Effector CD8-positive, alpha-beta T cell (primary cell): ENCODE measurements around the gene TRPM2.

ENCODE experiments used
- DNase-seq: peaks from one replicate; lab custom pipeline; 2025; lab: John Stamatoyannopoulos, UW

The TRPM2 gene

GRCh38 chr21:44444286-44444931 lies 91.0 kb downstream of the TRPM2 start:
- DNase-seq, result no peak

GRCh38 chr21:44445145-44445812 lies 91.9 kb downstream of the TRPM2 start:
- DNase-seq, result no peak

- no peak for DNase-seq
Measured at GRCh38 chr21:44448651-44449131, 95.3 kb downstream of the TRPM2 start.

- DNase-seq, result no peak
Measured at GRCh38 chr21:44449473-44450363, 96.3 kb downstream of the TRPM2 start.

GRCh38 chr21:44450402-44450801 lies 97.0 kb downstream of the TRPM2 start:
- no peak for DNase-seq

- DNase-seq, result no peak
Measured at GRCh38 chr21:44450999-44451398, 97.6 kb downstream of the TRPM2 start.

GRCh38 chr21:44453120-44453519 lies 99.7 kb downstream of the TRPM2 start:
- DNase-seq, result no peak

GRCh38 chr21:44454058-44454457 lies 100.6 kb downstream of the TRPM2 start:
- DNase-seq, result no peak

- DNase-seq, result peak; percentile 82
Measured at GRCh38 chr21:44454747-44455523, 101.5 kb downstream of the TRPM2 start, which contains the start of gene LRRC3. LRRC3 (plus strand) TSS chr21:44455510; CDS start chr21:44456645, 1,135 bp downstream.

- no peak for DNase-seq
Measured at GRCh38 chr21:44455524-44456213, 102.2 kb downstream of the TRPM2 start.

GRCh38 chr21:44456214-44456914 lies 102.9 kb downstream of the TRPM2 start:
- no peak for DNase-seq

GRCh38 chr21:44456915-44457736 lies 103.7 kb downstream of the TRPM2 start:
- DNase-seq, result no peak

- no peak for DNase-seq
Measured at GRCh38 chr21:44458971-44459711, 105.7 kb downstream of the TRPM2 start.

GRCh38 chr21:44459712-44460440 lies 106.5 kb downstream of the TRPM2 start:
- no peak for DNase-seq

- no peak for DNase-seq
Measured at GRCh38 chr21:44460441-44460755, 107.0 kb downstream of the TRPM2 start.

- no peak for DNase-seq
Measured at GRCh38 chr21:44461005-44461404, 107.6 kb downstream of the TRPM2 start.

GRCh38 chr21:44461464-44462001 lies 108.1 kb downstream of the TRPM2 start:
- DNase-seq, result no peak
